Measurements from ENCODE around the gene AHCTF1.

AHCTF1 gene

DNA sequence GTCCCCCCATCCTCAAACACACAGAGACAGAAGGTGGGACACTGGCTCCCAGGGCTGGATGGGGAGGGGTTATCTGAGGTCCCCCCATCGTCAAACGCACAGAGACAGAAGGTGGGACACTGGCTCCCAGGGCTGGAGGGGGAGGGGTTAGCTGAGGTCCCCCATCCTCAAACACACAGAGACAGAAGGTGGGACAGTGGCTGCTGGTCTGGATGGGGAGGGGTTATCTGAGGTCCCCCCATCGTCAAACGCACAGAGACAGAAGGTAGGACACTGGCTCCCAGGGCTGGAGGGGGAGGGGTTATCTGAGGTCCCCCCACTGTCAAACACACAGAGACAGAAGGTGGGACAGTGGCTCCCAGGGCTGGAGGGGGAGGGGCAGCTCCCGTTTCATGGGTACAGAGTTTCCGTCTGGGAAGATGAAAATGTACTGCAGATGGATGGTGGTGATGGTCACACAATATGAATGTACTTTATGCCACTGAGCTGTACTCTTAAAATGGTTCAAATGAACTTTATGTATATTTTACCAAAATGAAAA, 138.3 kb downstream of the AHCTF1 start:
- no peaks in the 10 kb centered on the region for H3K36me3 ChIP-seq (ENCODE audit: low read depth)
- no peaks in the 10 kb centered on the region for H3K9me3 ChIP-seq (ENCODE audit: severe bottlenecking)
- no peak for TF ChIP-seq CTCF (IDR thresholded peaks at IDR 0.05; ENCODE audit: poor library complexity, severe bottlenecking)
- peaks cover 7% of the 10 kb centered on the region for H3K4me1 ChIP-seq (ENCODE audit: insufficient read depth, poor library complexity, severe bottlenecking)
- H3K27me3 ChIP-seq (ENCODE audit: insufficient read depth, poor library complexity, severe bottlenecking) = no peaks in the 10 kb centered on the region
- no peak overlapping the region for H3K4me3 ChIP-seq (ENCODE audit: severe bottlenecking)
- DNase-seq (ENCODE audit: low spot score) (no peak), ATAC-seq (ENCODE audit: low read depth) (no peak)
- no peak overlapping the region for H3K27ac ChIP-seq (ENCODE audit: poor library complexity, severe bottlenecking)

DNA sequence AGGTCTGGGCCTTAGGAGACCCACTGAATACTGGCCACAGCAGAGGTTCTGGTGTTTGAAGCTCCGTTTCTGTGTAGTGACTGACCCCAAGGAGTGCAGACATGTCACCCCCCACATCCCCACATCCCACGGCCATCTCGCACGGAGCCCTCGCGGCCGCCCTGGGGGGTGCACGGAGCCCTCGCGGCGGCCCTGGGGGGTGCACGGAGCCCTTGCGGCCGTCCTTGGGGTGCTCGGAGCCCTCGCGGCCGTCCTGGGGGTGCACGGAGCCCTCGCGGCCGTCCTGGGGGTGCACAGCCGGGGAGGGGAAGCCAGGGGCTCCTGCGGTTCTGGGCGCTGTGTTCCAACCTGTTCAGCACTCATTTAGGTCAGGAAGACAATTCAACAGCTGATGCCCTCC, 139.1 kb downstream of the AHCTF1 start:
- DNase-seq (ENCODE audit: low spot score) = no peak
- H3K9me3 ChIP-seq (ENCODE audit: severe bottlenecking) = no peaks in the 10 kb centered on the region
- H3K4me3 ChIP-seq (ENCODE audit: severe bottlenecking) = no peak overlapping the region
- ATAC-seq (ENCODE audit: low read depth) = no peak
- no peak overlapping the region for H3K27ac ChIP-seq (ENCODE audit: poor library complexity, severe bottlenecking)
- no peaks in the 10 kb centered on the region for H3K36me3 ChIP-seq (ENCODE audit: low read depth)
- no peaks in the 10 kb centered on the region for H3K27me3 ChIP-seq (ENCODE audit: insufficient read depth, poor library complexity, severe bottlenecking)
- no peak for TF ChIP-seq CTCF (IDR thresholded peaks at IDR 0.05; ENCODE audit: poor library complexity, severe bottlenecking)
- H3K4me1 ChIP-seq (ENCODE audit: insufficient read depth, poor library complexity, severe bottlenecking) = peaks cover 7% of the 10 kb centered on the region

DNA sequence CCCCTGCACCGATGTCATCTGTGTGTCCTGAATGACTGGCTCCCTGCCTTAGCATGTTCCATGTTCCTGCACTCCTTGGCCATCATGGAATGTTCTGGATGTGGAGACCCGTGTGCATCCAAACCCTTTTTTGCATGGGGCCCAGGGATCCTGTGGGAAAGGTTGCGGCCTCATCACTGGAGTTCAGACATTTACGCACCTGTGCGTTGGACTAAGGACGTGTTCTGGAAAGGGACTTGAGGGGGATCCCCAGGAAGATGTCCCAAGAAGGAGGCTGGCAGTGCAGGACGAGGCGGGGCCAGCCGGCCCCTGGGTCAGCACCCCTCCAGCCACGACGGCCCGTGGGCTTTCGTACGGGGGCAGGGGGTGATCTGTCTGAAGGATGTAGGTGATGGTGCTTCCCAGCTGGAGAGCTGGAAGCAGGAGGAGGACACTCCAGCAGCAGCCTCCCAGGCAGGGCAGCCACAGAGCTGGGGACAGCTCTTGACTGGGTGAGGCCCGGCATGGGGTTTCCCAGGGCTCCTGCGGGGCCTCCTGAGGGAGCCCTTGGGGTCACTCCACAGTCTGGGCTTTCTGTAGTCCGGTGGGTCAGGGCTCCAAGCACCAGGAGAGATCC, 140.3 kb downstream of the AHCTF1 start:
- no peak for DNase-seq (ENCODE audit: low spot score)
- TF ChIP-seq CTCF (IDR thresholded peaks at IDR 0.05; ENCODE audit: poor library complexity, severe bottlenecking) = no peak

DNA sequence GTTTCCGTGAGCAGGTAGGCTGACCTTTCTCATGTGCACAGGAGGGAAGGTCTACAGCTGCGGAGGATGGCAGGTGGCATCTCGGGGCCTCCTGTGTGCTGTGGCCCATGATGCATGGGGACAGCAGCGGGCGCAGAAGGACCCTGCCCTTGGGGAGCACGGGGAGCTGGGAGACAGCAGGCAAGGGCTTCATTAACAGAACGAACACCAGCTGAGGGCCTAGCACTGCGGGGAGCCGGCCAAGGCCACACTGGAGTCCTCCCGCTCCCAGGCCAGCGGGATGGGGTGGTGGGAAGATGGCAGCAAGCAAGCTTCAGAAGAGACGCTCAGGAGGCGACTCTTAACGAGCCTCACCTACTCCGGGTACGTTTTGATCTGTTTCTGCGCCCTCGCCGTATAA, 140.9 kb downstream of the AHCTF1 start:
- DNase-seq (ENCODE audit: low spot score) (no peak), ATAC-seq (ENCODE audit: low read depth) (no peak)
- Histone ChIP-seq H3K4me1 (ENCODE audit: insufficient read depth, poor library complexity, severe bottlenecking) (peaks cover 7% of the 10 kb centered on the region), H3K36me3 (ENCODE audit: low read depth) (no peaks in the 10 kb centered on the region), H3K9me3 (ENCODE audit: severe bottlenecking) (no peaks in the 10 kb centered on the region), H3K4me3 (ENCODE audit: severe bottlenecking) (no peak overlapping the region), H3K27me3 (ENCODE audit: insufficient read depth, poor library complexity, severe bottlenecking) (no peaks in the 10 kb centered on the region), H3K27ac (ENCODE audit: poor library complexity, severe bottlenecking) (no peak overlapping the region)
- no peak for TF ChIP-seq CTCF (IDR thresholded peaks at IDR 0.05; ENCODE audit: poor library complexity, severe bottlenecking)

More for the DNA sequence above, 140.3 kb downstream of the AHCTF1 start:
- no peak overlapping the region for H3K27ac ChIP-seq (ENCODE audit: poor library complexity, severe bottlenecking)
- no peaks in the 10 kb centered on the region for H3K9me3 ChIP-seq (ENCODE audit: severe bottlenecking)
- peaks cover 7% of the 10 kb centered on the region for H3K4me1 ChIP-seq (ENCODE audit: insufficient read depth, poor library complexity, severe bottlenecking)
- H3K4me3 ChIP-seq (ENCODE audit: severe bottlenecking) = no peak overlapping the region
- no peaks in the 10 kb centered on the region for H3K36me3 ChIP-seq (ENCODE audit: low read depth)
- no peak for ATAC-seq (ENCODE audit: low read depth)
- H3K27me3 ChIP-seq (ENCODE audit: insufficient read depth, poor library complexity, severe bottlenecking) = no peaks in the 10 kb centered on the region

GRCh38 chr1:246790364-246790763, 141.4 kb downstream of the AHCTF1 start:
- Histone ChIP-seq H3K27ac (ENCODE audit: poor library complexity, severe bottlenecking) (no peak overlapping the region), H3K36me3 (ENCODE audit: low read depth) (no peaks in the 10 kb centered on the region), H3K9me3 (ENCODE audit: severe bottlenecking) (no peaks in the 10 kb centered on the region), H3K27me3 (ENCODE audit: insufficient read depth, poor library complexity, severe bottlenecking) (no peaks in the 10 kb centered on the region), H3K4me1 (ENCODE audit: insufficient read depth, poor library complexity, severe bottlenecking) (peaks cover 7% of the 10 kb centered on the region), H3K4me3 (ENCODE audit: severe bottlenecking) (no peak overlapping the region)
- DNase-seq (ENCODE audit: low spot score) (no peak), ATAC-seq (ENCODE audit: low read depth) (no peak)
- no peak for TF ChIP-seq CTCF (IDR thresholded peaks at IDR 0.05; ENCODE audit: poor library complexity, severe bottlenecking)
